K562 (cell line): ENCODE measurements around the gene P2RX1. TPM values are rescaled to one million over a fixed set of nuclear protein-coding genes. Genes with fewer than 3 reads are reported as not detected.

Source experiments
- ATAC-seq: fragments of 200-7000 bp; cut with Tn5 transposase; 3 replicates; pipeline ENCODE4 v1.9.1; 2020; ENCODE audit warnings: moderate library complexity
- BruUV-seq: library from RNA; stranded (reverse); fragments of 400-500 nt; replicated peaks from 2 replicates; lab custom pipeline; 2021; lab: Mats Ljungman, UMichigan
- CTCF ChIA-PET: fragments of 300-600 bp; formaldehyde crosslinking; extraction: SDS; loops from one replicate; lab custom pipeline; 2021; ENCODE audit warnings: low intra/inter-chr PET ratio; lab: Yijun Ruan, JAX
- POLR2A ChIA-PET: fragments of 300-600, 350-650 bp; sonication (Branson Sonifier 250); formaldehyde crosslinking; extraction: SDS; loops from one replicate; lab custom pipeline; 2021; ENCODE audit warnings: antibody characterized with exemption, inconsistent platforms; lab: Yijun Ruan, JAX
- DNase-seq, 4 experiments: peaks; one replicate each; pipeline versions ENCODE4 v3.0.0 to v3.0.0-alpha.2; 2011 to 2018; ENCODE audit warnings: low spot score in 3 of 4, mixed read lengths in 3 of 4; ENCODE audit errors: extremely low read depth in 1 of 4
- FAIRE-seq: peaks from 2 replicates; lab custom pipeline; 2011; peaks lifted over from hg19 to GRCh38; lab: Jason Lieb, UNC
- H2AFZ ChIP-seq: 2 replicates; pipeline ENCODE4 v1.6.0; 2011; ENCODE audit warnings: low read depth, low read length, control low read depth, inconsistent platforms
- H3K27ac ChIP-seq: fragments of 200-600 bp; 3 replicates; pipeline ENCODE4 v1.8.0; 2011; ENCODE audit warnings: low read depth, mild to moderate bottlenecking, control low read depth, inconsistent platforms, low read length, moderate library complexity, mixed read lengths; ENCODE audit errors: extremely low read depth
- H3K27me3 ChIP-seq, 2 experiments: fragments of 300-600 bp in 1 of 2; 2 replicates in 1 of 2; 3 replicates in 1 of 2; pipeline versions ENCODE4 v1.6.0 to v1.8.0; 2011; ENCODE audit warnings: inconsistent platforms in 2 of 2, low read length in 2 of 2, mild to moderate bottlenecking in 1 of 2, mixed read lengths in 1 of 2, moderate library complexity in 1 of 2; ENCODE audit not compliant: control insufficient read depth in 2 of 2, insufficient read depth in 2 of 2
- H3K36me3 ChIP-seq: fragments of 300-600 bp; 3 replicates; pipeline ENCODE4 v1.8.0; 2011; ENCODE audit warnings: mild to moderate bottlenecking, low read length, inconsistent platforms; ENCODE audit not compliant: control insufficient read depth, insufficient read depth
- H3K4me1 ChIP-seq, 2 experiments: fragments of 200-600 bp in 1 of 2; replicated peaks in 1 of 2; 2 replicates in 1 of 2; 3 replicates in 1 of 2; pipeline versions ENCODE4 v1.5.1 to v1.8.0; 2011; ENCODE audit warnings: inconsistent platforms in 2 of 2, low read length in 2 of 2, mild to moderate bottlenecking in 1 of 2, mixed read lengths in 1 of 2, moderate library complexity in 1 of 2; ENCODE audit not compliant: control insufficient read depth in 2 of 2, insufficient read depth in 2 of 2
- H3K4me2 ChIP-seq: 2 replicates; pipeline ENCODE4 v1.6.1; 2011; ENCODE audit warnings: low read length, control low read depth, inconsistent platforms, mixed read lengths; ENCODE audit not compliant: insufficient read depth
- H3K4me3 ChIP-seq: fragments of 200-600 bp; sonication (generic), shearing (Covaris generic); 2 replicates; pipeline ENCODE4 v1.5.1; 2016; ENCODE audit warnings: control low read depth, inconsistent platforms
- H3K79me2 ChIP-seq: fragments of 200-600 bp; 3 replicates; pipeline ENCODE4 v1.8.0; 2011; ENCODE audit warnings: low read length, inconsistent platforms; ENCODE audit not compliant: control insufficient read depth, insufficient read depth
- H3K9ac ChIP-seq, 2 experiments: 2 replicates each; pipeline versions ENCODE4 v1.6.0 to v1.6.1; 2011; ENCODE audit warnings: low read depth in 2 of 2, low read length in 2 of 2, control low read depth in 1 of 2, inconsistent platforms in 1 of 2, mild to moderate bottlenecking in 1 of 2, mixed read lengths in 1 of 2; ENCODE audit not compliant: insufficient read depth in 1 of 2
- H3K9me1 ChIP-seq: one replicate; pipeline ENCODE4 v1.6.0; 2011; ENCODE audit warnings: inconsistent platforms, mild to moderate bottlenecking, low read length, moderate library complexity; ENCODE audit not compliant: control insufficient read depth, insufficient read depth
- H3K9me3 ChIP-seq: replicated peaks from 2 replicates; pipeline ENCODE4 v1.5.1; 2011; ENCODE audit warnings: low read depth, low read length, inconsistent platforms; ENCODE audit not compliant: control insufficient read depth, insufficient read depth
- H4K20me1 ChIP-seq: replicated peaks from 2 replicates; pipeline ENCODE4 v1.6.1; 2011; ENCODE audit warnings: low read length, inconsistent platforms, mixed read lengths; ENCODE audit not compliant: control insufficient read depth, insufficient read depth
- POLR2G ChIP-seq: fragments of 200-400 bp; formaldehyde crosslinking; IDR thresholded peaks from 2 replicates; pipeline ENCODE4 v1.6.1; 2017; ENCODE audit warnings: low read depth, mild to moderate bottlenecking, antibody characterized with exemption, low read length, moderate library complexity
- WGBS: fragments of 100-300 bp; shearing (Covaris generic); methylation state at CpG from one replicate; pipeline ENCODE4 v1.1.6; 2016; ENCODE audit warnings: low coverage, mixed read lengths; ENCODE audit not compliant: insufficient coverage; ENCODE audit errors: missing lambda C conversion rate; 5-methylcytosine and 5-hydroxymethylcytosine counted together
- in situ Hi-C: fragments of 300-500 bp; cut with MboI; formaldehyde crosslinking; loops from 4 replicates; pipeline ENCODE4 v1.15.0; 2018; ENCODE audit warnings: inconsistent platforms, mixed read lengths
- intact Hi-C: fragments of 100-400 bp; cut with micrococcal nuclease; formaldehyde crosslinking; loops from 2 replicates; pipeline ENCODE4 v1.14.2; 2022
- polyA plus RNA-seq, 8 experiments: library from polyadenylated mRNA; depleted of rRNA in 4 of 8; stranded (reverse) in 5 of 8; unstranded in 3 of 8; fragments of >200 nt; fragmentation: Nextera tagmentation in 2 of 8; fragmentation: Illumina TruSeq in 1 of 8; extraction: Ambion mirVana in 2 of 8; extraction: Trizol in 1 of 8; gene quantifications; 2 replicates each; pipeline versions ENCODE4 v1.2.1 to v1.2.3, GENCODE V29; 2011 to 2014; ENCODE audit warnings: inconsistent platforms in 1 of 8, missing spikeins in 1 of 8
- total RNA-seq, 7 experiments: library from RNA; depleted of rRNA in 6 of 7; stranded (reverse); fragments of >200 nt in 6 of 7; fragmentation: Illumina TruSeq in 2 of 7; extraction: Trizol in 2 of 7; gene quantifications; 2 replicates each; pipeline versions ENCODE4 v1.2.1 to v1.2.3, GENCODE V29; 2011 to 2021; ENCODE audit warnings: low replicate concordance in 1 of 7
- TF ChIP-seq, protein P1 (sequence below), 3 experiments: fragments of 200-800 bp in 1 of 3; fragments of 250-450 bp in 1 of 3; fragments of 450-650 bp in 1 of 3; sonication (Bioruptor Pico) in 1 of 3; sonication (Bioruptor generic) in 1 of 3; formaldehyde crosslinking in 1 of 3; IDR thresholded peaks; 2 replicates each; pipeline versions ENCODE4 v1.6.1 to v1.8.0; 2016 to 2022; ENCODE audit warnings: mild to moderate bottlenecking in 2 of 3, missing genetic modification characterization in 2 of 3, missing compliant biosample characterization in 1 of 3, moderate library complexity in 1 of 3

Gene P2RX1
- total and polyA plus RNA-seq, 9 of the 15 experiments (the other 6 are each of a cell fraction or from before 2014, with no cell fraction given) = 0.27 to 20.3 (median 10.3) TPM

DNA sequence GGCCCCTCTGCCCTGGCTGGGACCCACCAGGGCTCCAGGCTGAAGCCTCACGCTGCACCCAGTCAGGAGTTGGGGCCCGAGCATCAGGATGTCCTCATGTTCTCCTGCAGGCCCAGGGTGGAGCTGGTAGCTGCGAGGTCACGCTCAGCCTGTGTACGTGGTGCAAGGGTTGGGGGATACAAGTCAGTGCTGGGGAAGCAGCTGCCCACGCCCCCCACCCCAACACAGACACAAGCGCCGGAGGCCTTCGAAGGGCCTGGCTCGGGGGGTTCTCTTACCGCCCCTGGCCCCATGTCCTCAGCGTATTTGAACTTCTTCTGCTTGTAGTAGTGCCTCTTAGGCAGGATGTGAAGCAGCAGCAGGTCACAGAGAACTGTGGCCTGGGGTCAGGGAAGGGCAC lies 18.5 kb downstream of the P2RX1 start:
- in situ Hi-C loops = no loop called here
- Histone ChIP-seq H3K9me3 (no peaks in the 10 kb centered on the region), H2AFZ (no peak overlapping the region), H4K20me1 (no peaks in the 10 kb centered on the region), H3K27me3 (no peaks in the 10 kb centered on the region), H3K4me2 (no peak overlapping the region), H3K9me1 (no peaks in the 10 kb centered on the region), H3K4me3 (no peak overlapping the region), H3K36me3 (no peaks in the 10 kb centered on the region), H3K4me1 (peaks cover 7 to 29% of the 10 kb centered on the region in 2 experiments; a peak in 4 of 5 replicates), H3K9ac (peak overlapping the region in 1 of 2 experiments; percentile 36; a peak in 2 of 4 replicates), H3K27ac (no peak overlapping the region), H3K79me2 (no peaks in the 10 kb centered on the region)
- CTCF ChIA-PET = no interaction called here
- WGBS = 85% methylated on average over 9 of the region's 12 CpGs
- intact Hi-C loops = no loop called here
- POLR2A ChIA-PET = no interaction called here
- no TSS peak for BruUV-seq
- FAIRE-seq = no peak
- no peak for DNase-seq
- TF ChIP-seq, protein P1, sequence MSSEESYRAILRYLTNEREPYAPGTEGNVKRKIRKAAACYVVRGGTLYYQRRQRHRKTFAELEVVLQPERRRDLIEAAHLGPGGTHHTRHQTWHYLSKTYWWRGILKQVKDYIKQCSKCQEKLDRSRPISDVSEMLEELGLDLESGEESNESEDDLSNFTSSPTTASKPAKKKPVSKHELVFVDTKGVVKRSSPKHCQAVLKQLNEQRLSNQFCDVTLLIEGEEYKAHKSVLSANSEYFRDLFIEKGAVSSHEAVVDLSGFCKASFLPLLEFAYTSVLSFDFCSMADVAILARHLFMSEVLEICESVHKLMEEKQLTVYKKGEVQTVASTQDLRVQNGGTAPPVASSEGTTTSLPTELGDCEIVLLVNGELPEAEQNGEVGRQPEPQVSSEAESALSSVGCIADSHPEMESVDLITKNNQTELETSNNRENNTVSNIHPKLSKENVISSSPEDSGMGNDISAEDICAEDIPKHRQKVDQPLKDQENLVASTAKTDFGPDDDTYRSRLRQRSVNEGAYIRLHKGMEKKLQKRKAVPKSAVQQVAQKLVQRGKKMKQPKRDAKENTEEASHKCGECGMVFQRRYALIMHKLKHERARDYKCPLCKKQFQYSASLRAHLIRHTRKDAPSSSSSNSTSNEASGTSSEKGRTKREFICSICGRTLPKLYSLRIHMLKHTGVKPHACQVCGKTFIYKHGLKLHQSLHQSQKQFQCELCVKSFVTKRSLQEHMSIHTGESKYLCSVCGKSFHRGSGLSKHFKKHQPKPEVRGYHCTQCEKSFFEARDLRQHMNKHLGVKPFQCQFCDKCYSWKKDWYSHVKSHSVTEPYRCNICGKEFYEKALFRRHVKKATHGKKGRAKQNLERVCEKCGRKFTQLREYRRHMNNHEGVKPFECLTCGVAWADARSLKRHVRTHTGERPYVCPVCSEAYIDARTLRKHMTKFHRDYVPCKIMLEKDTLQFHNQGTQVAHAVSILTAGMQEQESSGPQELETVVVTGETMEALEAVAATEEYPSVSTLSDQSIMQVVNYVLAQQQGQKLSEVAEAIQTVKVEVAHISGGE (CRISPR knock-in tag; IDR thresholded peaks at IDR 0.05) = no peak
- TF ChIP-seq POLR2G = 0 out of 2 replicates have a peak, but pooled peaks have one; percentile 44
- ATAC-seq = no peak
